ENCODE measurements around the gene DNTT.

GRCh38 chr10:96309628-96310320, 5.5 kb downstream of the DNTT start:
- TF ChIP-seq CTCF (CRISPR knock-in tag; IDR thresholded peaks at IDR 0.05): no peak
- no peak for TF ChIP-seq ZNF446 (CRISPR knock-in tag; IDR thresholded peaks at IDR 0.05)
- no peak for TF ChIP-seq POLR2A (IDR thresholded peaks at IDR 0.05; ENCODE audit: insufficient read depth in 1 of 2, low read depth in 2 of 2, low read length in 2 of 2)
- no peak for TF ChIP-seq ZNF496 (CRISPR knock-in tag; IDR thresholded peaks at IDR 0.05; ENCODE audit: insufficient replicate concordance)
- TF ChIP-seq RBFOX2 (IDR thresholded peaks at IDR 0.05; ENCODE audit: low read depth, low read length): no peak
- no peak for TF ChIP-seq EP300 (IDR thresholded peaks at IDR 0.05; ENCODE audit: low read depth in 2 of 2, low read length in 2 of 2)
- TF ChIP-seq EP300 (CRISPR knock-in tag; IDR thresholded peaks at IDR 0.05; ENCODE audit: borderline replicate concordance): no peak
- TF ChIP-seq SMC3 (IDR thresholded peaks at IDR 0.05; ENCODE audit: low read length): no peak
- no peak for TF ChIP-seq TAF1 (CRISPR knock-in tag; IDR thresholded peaks at IDR 0.05)
- no peak for TF ChIP-seq ZSCAN29 (CRISPR knock-in tag; conservative IDR thresholded peaks at IDR 0.05)
